ENCODE results near the gene VSIG10L.

VSIG10L gene

GRCh38 chr19:51341066-51341465, 873 bp downstream of the VSIG10L start:
- H3K27me3 ChIP-seq (ENCODE audit: control insufficient read depth, insufficient read depth, low read length): peaks cover 6% of the 10 kb centered on the region
- H3K36me3 ChIP-seq (ENCODE audit: control insufficient read depth, insufficient read depth, low read length): no peaks in the 10 kb centered on the region
- H3K9me3 ChIP-seq (ENCODE audit: control insufficient read depth, low read length): no peaks in the 10 kb centered on the region
- no peak overlapping the region for H3K9ac ChIP-seq (ENCODE audit: low read length)
- H3K4me1 ChIP-seq (ENCODE audit: control insufficient read depth, insufficient read depth, low read length): peaks cover 8% of the 10 kb centered on the region
- no peak overlapping the region for H3K4me3 ChIP-seq (ENCODE audit: low read length)

- Histone ChIP-seq H3K27me3 (ENCODE audit: control insufficient read depth, insufficient read depth, low read length) (peaks cover 6% of the 10 kb centered on the region), H3K9ac (ENCODE audit: low read length) (peak overlapping the region; percentile 50), H3K9me3 (ENCODE audit: control insufficient read depth, low read length) (no peaks in the 10 kb centered on the region), H3K4me3 (ENCODE audit: low read length) (peak overlapping the region; percentile 23), H3K4me1 (ENCODE audit: control insufficient read depth, insufficient read depth, low read length) (peaks cover 8% of the 10 kb centered on the region), H3K36me3 (ENCODE audit: control insufficient read depth, insufficient read depth, low read length) (no peaks in the 10 kb centered on the region)
Observed at GRCh38 chr19:51339687-51340656, 2.0 kb downstream of the VSIG10L start.

- Histone ChIP-seq H3K9me3 (ENCODE audit: control insufficient read depth, low read length) (no peaks in the 10 kb centered on the region), H3K36me3 (ENCODE audit: control insufficient read depth, insufficient read depth, low read length) (no peaks in the 10 kb centered on the region), H3K4me3 (ENCODE audit: low read length) (peak overlapping the region; percentile 23), H3K4me1 (ENCODE audit: control insufficient read depth, insufficient read depth, low read length) (peaks cover 8% of the 10 kb centered on the region), H3K9ac (ENCODE audit: low read length) (peak overlapping the region; percentile 37), H3K27me3 (ENCODE audit: control insufficient read depth, insufficient read depth, low read length) (peaks cover 6% of the 10 kb centered on the region)
Observed at GRCh38 chr19:51339313-51339686, 2.6 kb downstream of the VSIG10L start.

- Histone ChIP-seq H3K27me3 (ENCODE audit: control insufficient read depth, insufficient read depth, low read length) (peaks cover 6% of the 10 kb centered on the region), H3K4me3 (ENCODE audit: low read length) (peak overlapping the region; percentile 23), H3K9me3 (ENCODE audit: control insufficient read depth, low read length) (no peaks in the 10 kb centered on the region), H3K9ac (ENCODE audit: low read length) (peak overlapping the region; percentile 37), H3K36me3 (ENCODE audit: control insufficient read depth, insufficient read depth, low read length) (no peaks in the 10 kb centered on the region), H3K4me1 (ENCODE audit: control insufficient read depth, insufficient read depth, low read length) (peaks cover 8% of the 10 kb centered on the region)
Observed at GRCh38 chr19:51338563-51339312, 3.2 kb downstream of the VSIG10L start.

- Histone ChIP-seq H3K36me3 (ENCODE audit: control insufficient read depth, insufficient read depth, low read length) (no peaks in the 10 kb centered on the region), H3K27me3 (ENCODE audit: control insufficient read depth, insufficient read depth, low read length) (peaks cover 6% of the 10 kb centered on the region), H3K9ac (ENCODE audit: low read length) (no peak overlapping the region), H3K4me3 (ENCODE audit: low read length) (no peak overlapping the region), H3K4me1 (ENCODE audit: control insufficient read depth, insufficient read depth, low read length) (peaks cover 8% of the 10 kb centered on the region), H3K9me3 (ENCODE audit: control insufficient read depth, low read length) (no peaks in the 10 kb centered on the region)
Observed at GRCh38 chr19:51337861-51338562, 3.9 kb downstream of the VSIG10L start.

GRCh38 chr19:51337141-51337860, 4.6 kb downstream of the VSIG10L start:
- Histone ChIP-seq H3K4me3 (ENCODE audit: low read length) (no peak overlapping the region), H3K9me3 (ENCODE audit: control insufficient read depth, low read length) (no peaks in the 10 kb centered on the region), H3K36me3 (ENCODE audit: control insufficient read depth, insufficient read depth, low read length) (no peaks in the 10 kb centered on the region)

GRCh38 chr19:51333836-51334460, 8.0 kb downstream of the VSIG10L start:
- H3K36me3 ChIP-seq (ENCODE audit: control insufficient read depth, insufficient read depth, low read length): no peaks in the 10 kb centered on the region
- no peak overlapping the region for H3K9ac ChIP-seq (ENCODE audit: low read length)
- H3K4me1 ChIP-seq (ENCODE audit: control insufficient read depth, insufficient read depth, low read length): peaks cover 4% of the 10 kb centered on the region
- H3K4me3 ChIP-seq (ENCODE audit: low read length): no peak overlapping the region
- H3K9me3 ChIP-seq (ENCODE audit: control insufficient read depth, low read length): no peaks in the 10 kb centered on the region
- peaks cover 11% of the 10 kb centered on the region for H3K27me3 ChIP-seq (ENCODE audit: control insufficient read depth, insufficient read depth, low read length)

More at GRCh38 chr19:51337141-51337860, 4.6 kb downstream of the VSIG10L start:
- Histone ChIP-seq H3K4me1 (ENCODE audit: control insufficient read depth, insufficient read depth, low read length) (peaks cover 8% of the 10 kb centered on the region), H3K27me3 (ENCODE audit: control insufficient read depth, insufficient read depth, low read length) (peaks cover 6% of the 10 kb centered on the region), H3K9ac (ENCODE audit: low read length) (no peak overlapping the region)

GRCh38 chr19:51331716-51332115, 10.2 kb downstream of the VSIG10L start:
- H3K9me3 ChIP-seq (ENCODE audit: control insufficient read depth, low read length): no peaks in the 10 kb centered on the region
- H3K27me3 ChIP-seq (ENCODE audit: control insufficient read depth, insufficient read depth, low read length): peaks cover 27% of the 10 kb centered on the region
- H3K36me3 ChIP-seq (ENCODE audit: control insufficient read depth, insufficient read depth, low read length): no peaks in the 10 kb centered on the region
- no peak overlapping the region for H3K9ac ChIP-seq (ENCODE audit: low read length)
- H3K4me3 ChIP-seq (ENCODE audit: low read length): no peak overlapping the region
- H3K4me1 ChIP-seq (ENCODE audit: control insufficient read depth, insufficient read depth, low read length): no peaks in the 10 kb centered on the region

- no peak overlapping the region for H3K9ac ChIP-seq (ENCODE audit: low read length)
- peaks cover 29% of the 10 kb centered on the region for H3K27me3 ChIP-seq (ENCODE audit: control insufficient read depth, insufficient read depth, low read length)
- no peaks in the 10 kb centered on the region for H3K9me3 ChIP-seq (ENCODE audit: control insufficient read depth, low read length)
- H3K36me3 ChIP-seq (ENCODE audit: control insufficient read depth, insufficient read depth, low read length): no peaks in the 10 kb centered on the region
- H3K4me1 ChIP-seq (ENCODE audit: control insufficient read depth, insufficient read depth, low read length): no peaks in the 10 kb centered on the region
- no peak overlapping the region for H3K4me3 ChIP-seq (ENCODE audit: low read length)
Observed at GRCh38 chr19:51331193-51331592, 10.7 kb downstream of the VSIG10L start.

- Histone ChIP-seq H3K27me3 (ENCODE audit: control insufficient read depth, insufficient read depth, low read length) (peaks cover 32% of the 10 kb centered on the region), H3K4me3 (ENCODE audit: low read length) (no peak overlapping the region), H3K36me3 (ENCODE audit: control insufficient read depth, insufficient read depth, low read length) (no peaks in the 10 kb centered on the region), H3K4me1 (ENCODE audit: control insufficient read depth, insufficient read depth, low read length) (no peaks in the 10 kb centered on the region), H3K9me3 (ENCODE audit: control insufficient read depth, low read length) (no peaks in the 10 kb centered on the region), H3K9ac (ENCODE audit: low read length) (no peak overlapping the region)
Observed at GRCh38 chr19:51330366-51330765, 11.6 kb downstream of the VSIG10L start.

- Histone ChIP-seq H3K27me3 (ENCODE audit: control insufficient read depth, insufficient read depth, low read length) (peaks cover 32% of the 10 kb centered on the region), H3K9me3 (ENCODE audit: control insufficient read depth, low read length) (no peaks in the 10 kb centered on the region), H3K36me3 (ENCODE audit: control insufficient read depth, insufficient read depth, low read length) (no peaks in the 10 kb centered on the region), H3K4me1 (ENCODE audit: control insufficient read depth, insufficient read depth, low read length) (no peaks in the 10 kb centered on the region), H3K4me3 (ENCODE audit: low read length) (no peak overlapping the region), H3K9ac (ENCODE audit: low read length) (no peak overlapping the region)
Observed at GRCh38 chr19:51329411-51329810, 12.5 kb downstream of the VSIG10L start.
